ENCODE results near the gene LYZL6. TPM values are rescaled to one million over a fixed set of nuclear protein-coding genes. Genes with fewer than 3 reads are reported as not detected.

The LYZL6 gene
- polyA plus RNA-seq, 3 donors = not detected

DNA sequence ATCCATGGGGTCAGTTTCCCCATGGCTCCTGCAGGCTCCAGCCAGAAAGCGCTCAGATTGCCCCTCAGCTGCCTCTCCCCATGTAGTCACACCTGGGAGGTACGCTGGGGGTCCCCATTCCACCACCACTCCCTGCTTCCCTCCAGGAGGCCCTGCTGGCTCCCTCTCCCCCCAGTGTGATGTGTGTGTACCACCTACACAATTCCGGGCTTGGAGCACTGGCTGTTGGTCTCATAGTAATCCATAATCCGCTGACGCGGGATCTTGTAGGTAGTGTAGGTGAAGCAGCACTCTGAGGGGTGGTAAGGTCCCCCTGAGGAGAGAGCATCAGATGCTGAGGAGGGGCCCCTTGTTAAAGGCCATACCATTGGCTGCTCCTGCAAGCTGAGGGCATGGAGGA, 40.6 kb upstream of the LYZL6 start:
- Histone ChIP-seq H3K79me2 (ENCODE audit: insufficient read depth, low read length) (no peaks in the 10 kb centered on the region), H3K36me3 (replicated peaks in 1 of 2; ENCODE audit: control insufficient read depth in 1 of 2, insufficient read depth in 2 of 2, low read length in 2 of 2) (no peaks in the 10 kb centered on the region), H3K4me3 (replicated peaks in 1 of 3; ENCODE audit: low read depth in 2 of 3, low read length in 3 of 3) (no peak overlapping the region), H3K4me2 (replicated peaks; ENCODE audit: extremely low read depth, low read length, poor library complexity, severe bottlenecking) (no peak overlapping the region), H4K20me1 (ENCODE audit: insufficient read depth, low read length) (no peaks in the 10 kb centered on the region), H3K27me3 (ENCODE audit: control insufficient read depth in 2 of 2, insufficient read depth in 2 of 2, low read length in 2 of 2) (no peaks in the 10 kb centered on the region), H3K27ac (ENCODE audit: low read depth in 1 of 2, low read length in 2 of 2) (no peak overlapping the region), H3K9ac (ENCODE audit: insufficient read depth, low read length, poor library complexity, severe bottlenecking) (no peak overlapping the region), H3K9me3 (replicated peaks in 1 of 2; ENCODE audit: control insufficient read depth in 1 of 2, insufficient read depth in 1 of 2, low read length in 2 of 2) (no peaks in the 10 kb centered on the region), H2AFZ (ENCODE audit: insufficient read depth, low read depth, low read length, poor library complexity, severe bottlenecking) (no peak overlapping the region), H3K4me1 (ENCODE audit: control insufficient read depth in 1 of 2, insufficient read depth in 2 of 2, low read length in 2 of 2) (no peaks in the 10 kb centered on the region)
- WGBS (ENCODE audit: insufficient coverage) = 96% methylated on average over 3 of the region's 6 CpGs
- H3K4me1 Mint-ChIP-seq = no peaks in the 10 kb centered on the region
- no peaks in the 10 kb centered on the region for H3K36me3 Mint-ChIP-seq
- H3K27ac Mint-ChIP-seq = no peak overlapping the region
- DNase-seq = no peak
- intact Hi-C loops (cut with micrococcal nuclease) = loop anchor here in 1 of 2 donors (10.0 kb wide), 1 partner anchor 81 kb away; the partner anchor contains the start of gene CCL18
- peaks cover 0 to 5% (median under 1%) of the 10 kb centered on the region in 7 donors for H3K9me3 Mint-ChIP-seq
- no peak overlapping the region for H3K4me3 Mint-ChIP-seq
- TF ChIP-seq CTCF (IDR thresholded peaks at IDR 0.05) = no peak
- H3K27me3 Mint-ChIP-seq (ENCODE audit: low read depth in 3 of 3) = peaks cover 0 to 2% (median 0%) of the 10 kb centered on the region in 3 donors

- H3K4me3 ChIP-seq (replicated peaks in 1 of 3; ENCODE audit: low read depth in 2 of 3, low read length in 3 of 3) = no peak overlapping the region
- no peak overlapping the region for H3K27ac ChIP-seq (ENCODE audit: low read depth in 1 of 2, low read length in 2 of 2)
- H2AFZ ChIP-seq (ENCODE audit: insufficient read depth, low read depth, low read length, poor library complexity, severe bottlenecking) = no peak overlapping the region
- no peaks in the 10 kb centered on the region for H3K36me3 Mint-ChIP-seq
- H3K9me3 ChIP-seq (replicated peaks in 1 of 2; ENCODE audit: control insufficient read depth in 1 of 2, insufficient read depth in 1 of 2, low read length in 2 of 2) = no peaks in the 10 kb centered on the region
- no peaks in the 10 kb centered on the region for H3K4me1 ChIP-seq (ENCODE audit: control insufficient read depth in 1 of 2, insufficient read depth in 2 of 2, low read length in 2 of 2)
- TF ChIP-seq CTCF (IDR thresholded peaks at IDR 0.05) = no peak
- no peaks in the 10 kb centered on the region for H3K4me1 Mint-ChIP-seq
- H3K9ac ChIP-seq (ENCODE audit: insufficient read depth, low read length, poor library complexity, severe bottlenecking) = no peak overlapping the region
- H3K27me3 ChIP-seq (ENCODE audit: control insufficient read depth in 2 of 2, insufficient read depth in 2 of 2, low read length in 2 of 2) = no peaks in the 10 kb centered on the region
- H4K20me1 ChIP-seq (ENCODE audit: insufficient read depth, low read length) = no peaks in the 10 kb centered on the region
- 90% methylated on average over 2 of the region's 3 CpGs for WGBS (ENCODE audit: insufficient coverage)
- peaks cover 0 to 3% (median 0%) of the 10 kb centered on the region in 3 donors for H3K27me3 Mint-ChIP-seq (ENCODE audit: low read depth in 3 of 3)
- no peak overlapping the region for H3K27ac Mint-ChIP-seq
- no peaks in the 10 kb centered on the region for H3K36me3 ChIP-seq (replicated peaks in 1 of 2; ENCODE audit: control insufficient read depth in 1 of 2, insufficient read depth in 2 of 2, low read length in 2 of 2)
- no peak overlapping the region for H3K4me3 Mint-ChIP-seq
- no peak overlapping the region for H3K4me2 ChIP-seq (replicated peaks; ENCODE audit: extremely low read depth, low read length, poor library complexity, severe bottlenecking)
- H3K79me2 ChIP-seq (ENCODE audit: insufficient read depth, low read length) = no peaks in the 10 kb centered on the region
- peaks cover 0 to 1% (median 0%) of the 10 kb centered on the region in 7 donors for H3K9me3 Mint-ChIP-seq
- intact Hi-C loops (cut with micrococcal nuclease) = loop anchor here in 1 of 2 donors (10.0 kb wide), 1 partner anchor 82 kb away; the partner anchor contains the start of gene CCL18
- no peak for DNase-seq
These were observed 39.1 kb upstream of the LYZL6 start for GRCh38 chr17:35982409-35983191.

Measured in CD14-positive monocyte (primary cell).